Measurements from ENCODE around the gene SIGLEC8. TPM values are rescaled to one million over a fixed set of nuclear protein-coding genes. Genes with fewer than 3 reads are reported as not detected.

The SIGLEC8 gene
- total and polyA plus RNA-seq, 8 donors, result 0.04 to 0.99 (median 0.47) TPM; not detected in 4

- Histone ChIP-seq H3K4me3 (no peak overlapping the region), H3K27ac (no peak overlapping the region), H3K9me3 (no peaks in the 10 kb centered on the region), H3K36me3 (no peaks in the 10 kb centered on the region), H3K4me1 (peaks cover 0 to 9% of the 10 kb centered on the region in 2 donors), H3K27me3 (peaks cover 0 to 28% of the 10 kb centered on the region in 2 donors)
- DNase-seq (no peak), ATAC-seq (no peak)
- intact Hi-C loops (cut with DNase I), result no loop called here
- TF ChIP-seq, protein P1, sequence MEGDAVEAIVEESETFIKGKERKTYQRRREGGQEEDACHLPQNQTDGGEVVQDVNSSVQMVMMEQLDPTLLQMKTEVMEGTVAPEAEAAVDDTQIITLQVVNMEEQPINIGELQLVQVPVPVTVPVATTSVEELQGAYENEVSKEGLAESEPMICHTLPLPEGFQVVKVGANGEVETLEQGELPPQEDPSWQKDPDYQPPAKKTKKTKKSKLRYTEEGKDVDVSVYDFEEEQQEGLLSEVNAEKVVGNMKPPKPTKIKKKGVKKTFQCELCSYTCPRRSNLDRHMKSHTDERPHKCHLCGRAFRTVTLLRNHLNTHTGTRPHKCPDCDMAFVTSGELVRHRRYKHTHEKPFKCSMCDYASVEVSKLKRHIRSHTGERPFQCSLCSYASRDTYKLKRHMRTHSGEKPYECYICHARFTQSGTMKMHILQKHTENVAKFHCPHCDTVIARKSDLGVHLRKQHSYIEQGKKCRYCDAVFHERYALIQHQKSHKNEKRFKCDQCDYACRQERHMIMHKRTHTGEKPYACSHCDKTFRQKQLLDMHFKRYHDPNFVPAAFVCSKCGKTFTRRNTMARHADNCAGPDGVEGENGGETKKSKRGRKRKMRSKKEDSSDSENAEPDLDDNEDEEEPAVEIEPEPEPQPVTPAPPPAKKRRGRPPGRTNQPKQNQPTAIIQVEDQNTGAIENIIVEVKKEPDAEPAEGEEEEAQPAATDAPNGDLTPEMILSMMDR (IDR thresholded peaks at IDR 0.05), result no peak
Measured at GRCh38 chr19:51491586-51491985, 33.3 kb upstream of the SIGLEC8 start.

DNA sequence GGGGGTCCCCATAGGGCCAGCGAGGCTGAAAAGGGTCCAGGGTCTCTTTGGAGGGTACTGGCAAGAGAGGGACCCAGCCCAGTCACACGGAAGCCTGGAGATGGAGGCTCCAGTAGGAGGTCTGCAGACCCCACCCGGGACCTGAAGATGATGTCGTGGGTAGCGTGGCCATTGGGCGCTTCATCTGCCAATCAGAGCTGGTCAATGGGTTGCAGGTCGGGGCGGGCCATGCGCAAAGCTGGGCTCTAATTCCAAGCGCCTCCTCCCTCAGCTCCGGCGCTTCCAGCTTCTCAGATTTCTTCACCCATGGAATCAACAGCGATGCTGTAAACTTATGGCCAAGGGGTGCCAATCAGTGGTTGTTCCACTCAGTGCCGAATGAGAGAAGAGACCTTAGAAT is 32.4 kb upstream of the SIGLEC8 start:
- Histone ChIP-seq H3K36me3 (no peaks in the 10 kb centered on the region), H3K27ac (no peak overlapping the region), H3K9me3 (no peaks in the 10 kb centered on the region), H3K27me3 (peaks cover 0 to 28% of the 10 kb centered on the region in 2 donors), H3K4me3 (no peak overlapping the region), H3K4me1 (peaks cover 0 to 9% of the 10 kb centered on the region in 2 donors)
- TF ChIP-seq, protein P1 (IDR thresholded peaks at IDR 0.05), result no peak
- ATAC-seq (no peak), DNase-seq (no peak)
- intact Hi-C loops (cut with DNase I), result no loop called here

GRCh38 chr19:51489113-51489512 is 30.9 kb upstream of the SIGLEC8 start:
- ATAC-seq (no peak), DNase-seq (no peak)
- H3K4me3 ChIP-seq, result no peak overlapping the region
- H3K27ac ChIP-seq, result no peak overlapping the region
- H3K36me3 ChIP-seq, result no peaks in the 10 kb centered on the region
- peaks cover 0 to 41% of the 10 kb centered on the region in 2 donors for H3K27me3 ChIP-seq
- TF ChIP-seq, protein P1 (IDR thresholded peaks at IDR 0.05), result no peak
- intact Hi-C loops (cut with DNase I), result no loop called here
- no peaks in the 10 kb centered on the region for H3K9me3 ChIP-seq
- H3K4me1 ChIP-seq, result peaks cover 0 to 9% of the 10 kb centered on the region in 2 donors

DNA sequence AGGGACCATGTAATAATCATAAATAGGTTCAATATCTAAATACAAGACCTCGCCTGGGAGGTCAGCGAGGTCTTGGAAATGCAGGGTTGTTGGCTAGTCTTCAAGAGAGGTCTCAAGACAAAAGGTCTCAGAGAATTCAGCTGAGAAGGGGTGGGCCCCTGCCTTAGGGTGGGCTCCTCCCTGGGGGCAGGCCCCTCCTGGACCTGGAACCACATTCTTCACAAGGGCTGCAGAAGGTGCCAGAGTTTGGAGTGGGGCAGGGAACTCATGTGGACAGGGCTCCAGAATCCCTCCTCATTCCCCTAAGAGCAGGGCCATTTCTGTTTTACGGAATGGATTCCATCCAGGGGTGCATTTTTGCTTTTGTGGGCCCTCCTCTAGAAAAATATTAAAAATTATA is 30.2 kb upstream of the SIGLEC8 start:
- Histone ChIP-seq H3K27me3 (peaks cover 0 to 48% of the 10 kb centered on the region in 2 donors), H3K36me3 (no peaks in the 10 kb centered on the region), H3K9me3 (no peaks in the 10 kb centered on the region), H3K27ac (no peak overlapping the region), H3K4me3 (no peak overlapping the region), H3K4me1 (peaks cover 0 to 3% of the 10 kb centered on the region in 2 donors)
- DNase-seq, result no peak
- intact Hi-C loops (cut with DNase I), result no loop called here
- TF ChIP-seq, protein P1 (IDR thresholded peaks at IDR 0.05), result no peak
- ATAC-seq, result no peak

DNA sequence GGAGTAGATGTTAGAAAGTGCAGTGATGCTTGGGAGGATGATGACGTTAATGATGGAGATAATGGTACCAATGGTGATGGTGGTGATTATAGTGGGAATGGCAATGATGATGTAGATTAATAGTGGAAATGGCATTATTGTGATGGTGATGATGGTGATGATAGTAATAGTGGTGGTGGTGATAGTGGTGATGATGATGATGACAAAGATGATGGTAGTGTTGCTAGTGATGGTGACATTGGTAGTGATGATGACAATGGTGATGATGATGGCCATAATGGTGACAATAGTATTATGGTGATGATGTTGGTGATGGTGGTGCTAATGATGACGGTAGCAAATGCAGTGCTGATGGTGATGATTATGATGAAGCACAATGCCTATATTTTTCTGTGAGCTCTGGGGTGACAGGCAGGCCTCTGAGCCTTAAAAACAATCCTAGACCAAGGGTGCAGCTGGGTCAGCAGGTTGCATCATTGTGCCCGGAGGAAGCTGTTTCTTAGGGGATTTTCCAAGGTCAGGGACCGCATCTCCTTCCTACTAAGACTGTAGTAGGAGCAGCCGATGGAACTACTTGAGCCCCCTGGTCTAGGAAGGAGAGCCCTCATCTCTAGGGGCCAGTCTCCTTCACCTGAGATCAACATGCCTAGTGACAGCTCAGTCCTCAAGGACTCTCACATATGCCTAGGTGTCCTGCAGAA is 27.9 kb upstream of the SIGLEC8 start:
- peaks cover 0 to 63% of the 10 kb centered on the region in 2 donors for H3K27me3 ChIP-seq
- intact Hi-C loops (cut with DNase I), result no loop called here
- H3K36me3 ChIP-seq, result no peaks in the 10 kb centered on the region
- no peak for DNase-seq
- TF ChIP-seq, protein P1 (IDR thresholded peaks at IDR 0.05), result no peak
- no peaks in the 10 kb centered on the region for H3K9me3 ChIP-seq
- H3K4me1 ChIP-seq, result no peaks in the 10 kb centered on the region
- H3K27ac ChIP-seq, result no peak overlapping the region
- no peak overlapping the region for H3K4me3 ChIP-seq
- no peak for ATAC-seq

All from left lung (tissue), 10 donors.